ENCODE results near the gene VSTM1. TPM values are rescaled to one million over a fixed set of nuclear protein-coding genes. Genes with fewer than 3 reads are reported as not detected.

The VSTM1 gene
- total RNA-seq, 4 donors from 2014 or later, result not detected

DNA sequence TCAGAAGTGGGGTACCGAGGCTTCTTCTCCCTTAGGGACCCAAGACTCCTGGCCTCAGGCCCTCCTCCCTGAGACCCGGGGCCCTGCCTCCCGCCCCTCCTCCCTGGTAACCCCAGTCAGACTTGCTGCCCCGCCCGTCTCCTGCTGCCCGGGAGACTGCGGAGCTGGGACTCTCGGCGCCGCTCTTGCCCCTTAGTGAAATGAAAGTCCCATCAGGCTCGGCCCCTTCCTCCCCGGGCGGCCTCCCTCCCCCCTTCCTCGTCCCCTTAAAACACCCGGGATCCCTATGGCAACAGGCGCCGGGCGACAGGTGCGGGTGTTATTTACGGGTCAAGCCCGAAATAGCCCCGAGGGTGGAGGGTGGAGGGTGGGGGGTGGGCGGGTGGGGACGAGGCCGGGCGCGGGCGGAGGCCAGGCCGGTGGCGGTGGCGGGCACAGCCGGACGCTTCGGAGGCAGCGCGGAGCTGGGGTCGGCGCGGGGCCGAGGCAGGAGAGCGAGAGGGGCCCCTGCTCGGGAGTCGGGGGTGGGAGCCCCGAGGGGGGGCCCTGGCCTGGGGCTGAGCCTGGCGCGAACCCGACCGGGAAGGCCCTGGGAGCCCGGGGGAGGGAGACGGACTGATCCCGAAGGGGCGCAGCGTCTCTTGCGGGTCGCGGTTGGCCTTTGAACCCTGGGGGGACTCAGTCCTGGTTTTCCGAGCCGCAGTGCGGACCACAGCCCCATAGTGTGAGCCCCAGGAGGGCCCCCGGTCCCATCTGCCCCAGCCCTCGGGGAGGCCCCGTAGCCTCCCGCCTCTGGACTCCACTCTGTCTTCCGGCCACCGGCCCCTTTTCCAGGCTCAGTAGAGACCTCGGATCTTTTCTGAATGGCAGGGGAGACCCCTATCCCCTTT, 72.2 kb downstream of the VSTM1 start, which contains the start of gene CACNG6:
TSS of gene CACNG6 (plus strand) at position 414 of the 890 bp plus-strand sequence. CDS start 1,241 bp downstream, outside the sequence.
- peaks cover 0 to 6% of the 10 kb centered on the region in 2 donors for H3K27me3 ChIP-seq
- H3K9me3 ChIP-seq, result no peaks in the 10 kb centered on the region
- H3K4me1 ChIP-seq, result peaks cover 0 to 8% (median 0%) of the 10 kb centered on the region in 4 donors
- no peaks in the 10 kb centered on the region for H3K36me3 ChIP-seq
- TF ChIP-seq POLR2A (IDR thresholded peaks at IDR 0.05), result no peak
- TF ChIP-seq, protein P1, sequence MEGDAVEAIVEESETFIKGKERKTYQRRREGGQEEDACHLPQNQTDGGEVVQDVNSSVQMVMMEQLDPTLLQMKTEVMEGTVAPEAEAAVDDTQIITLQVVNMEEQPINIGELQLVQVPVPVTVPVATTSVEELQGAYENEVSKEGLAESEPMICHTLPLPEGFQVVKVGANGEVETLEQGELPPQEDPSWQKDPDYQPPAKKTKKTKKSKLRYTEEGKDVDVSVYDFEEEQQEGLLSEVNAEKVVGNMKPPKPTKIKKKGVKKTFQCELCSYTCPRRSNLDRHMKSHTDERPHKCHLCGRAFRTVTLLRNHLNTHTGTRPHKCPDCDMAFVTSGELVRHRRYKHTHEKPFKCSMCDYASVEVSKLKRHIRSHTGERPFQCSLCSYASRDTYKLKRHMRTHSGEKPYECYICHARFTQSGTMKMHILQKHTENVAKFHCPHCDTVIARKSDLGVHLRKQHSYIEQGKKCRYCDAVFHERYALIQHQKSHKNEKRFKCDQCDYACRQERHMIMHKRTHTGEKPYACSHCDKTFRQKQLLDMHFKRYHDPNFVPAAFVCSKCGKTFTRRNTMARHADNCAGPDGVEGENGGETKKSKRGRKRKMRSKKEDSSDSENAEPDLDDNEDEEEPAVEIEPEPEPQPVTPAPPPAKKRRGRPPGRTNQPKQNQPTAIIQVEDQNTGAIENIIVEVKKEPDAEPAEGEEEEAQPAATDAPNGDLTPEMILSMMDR (IDR thresholded peaks at IDR 0.05), result no peak
- H3K4me3 ChIP-seq, result peak within 1 kb of the TSS in 2 of 4 donors; percentile 24 to 44
- no peak for DNase-seq
- H3K27ac ChIP-seq, result no peak within 1 kb of the TSS

Small RNA genes lying within 50 kb of the gene (small RNA-seq; reads per million reads assigned to genes)
- 0 reads per million in 2 donors for gene AC012314.20

Other genes starting within 250 kb of the VSTM1 start
- gene NLRP12, start 239.6 kb downstream of the VSTM1 start, total RNA-seq, result under 1 TPM in 1 of 4 donors, not detected in 3; 0.67 TPM
- 10 to 100 TPM; 11.4 to 52.8 (median 32.5) TPM for gene MYADM, start 196.0 kb downstream of the VSTM1 start, total RNA-seq
- 1 to 10 TPM in 1 of 4 donors, under 1 TPM in 1, not detected in 2; 0.47 to 2.5 TPM for gene PRKCG, start 181.7 kb downstream of the VSTM1 start, total RNA-seq
- gene CACNG7, start 154.6 kb downstream of the VSTM1 start, total RNA-seq, result not detected
- not detected for gene CACNG8, start 101.0 kb downstream of the VSTM1 start, total RNA-seq
- not detected for gene CACNG6, start 72.3 kb downstream of the VSTM1 start, total RNA-seq
- not detected for gene TARM1, start 17.5 kb upstream of the VSTM1 start, total RNA-seq
- gene OSCAR, start 36.9 kb upstream of the VSTM1 start, total RNA-seq, result 1 to 10 TPM in 1 of 4 donors, under 1 TPM in 1, not detected in 2; 0.70 to 1.7 TPM
- gene NDUFA3, start 39.0 kb upstream of the VSTM1 start, total RNA-seq, result 100 to 1,000 TPM in 1 of 4 donors, 10 to 100 TPM in 3; 40.6 to 156 (median 45.7) TPM
- 10 to 100 TPM in 2 of 4 donors, 1 to 10 TPM in 2; 9.3 to 15.7 (median 10.6) TPM for gene TFPT, start 51.8 kb upstream of the VSTM1 start, total RNA-seq
- 10 to 100 TPM; 23.3 to 75.1 (median 41.4) TPM for gene PRPF31, start 51.9 kb upstream of the VSTM1 start, total RNA-seq
- 10 to 100 TPM; 26.1 to 99.9 (median 38.9) TPM for gene CNOT3, start 73.9 kb upstream of the VSTM1 start, total RNA-seq
- gene LENG1, start 95.8 kb upstream of the VSTM1 start, total RNA-seq, result 10 to 100 TPM in 2 of 4 donors, 1 to 10 TPM in 2; 2.9 to 28.9 (median 6.8) TPM
- gene TMC4, start 109.3 kb upstream of the VSTM1 start, total RNA-seq, result 100 to 1,000 TPM in 3 of 4 donors, 10 to 100 TPM in 1; 38.0 to 281 (median 232) TPM
- 100 to 1,000 TPM in 3 of 4 donors, 10 to 100 TPM in 1; 85.8 to 370 (median 245) TPM for gene MBOAT7, start 125.7 kb upstream of the VSTM1 start, total RNA-seq
- gene TSEN34, start 127.4 kb upstream of the VSTM1 start, total RNA-seq, result 10 to 100 TPM; 29.7 to 50.4 (median 42.2) TPM
- gene RPS9, start 137.0 kb upstream of the VSTM1 start, total RNA-seq, result 1,000 to 10,000 TPM in 2 of 4 donors, 100 to 1,000 TPM in 2; 712 to 1,604 (median 941) TPM
- 10 to 100 TPM in 1 of 4 donors, 1 to 10 TPM in 2, not detected in 1; 3.1 to 16.5 (median 5.6) TPM for gene LILRB3, start 159.1 kb upstream of the VSTM1 start, total RNA-seq
- 1 to 10 TPM in 2 of 4 donors, not detected in 2; 1.1 to 1.5 TPM for gene LILRA6, start 178.9 kb upstream of the VSTM1 start, total RNA-seq
- 10 to 100 TPM in 2 of 4 donors, 1 to 10 TPM in 2; 6.1 to 17.6 (median 9.7) TPM for gene LILRB5, start 193.4 kb upstream of the VSTM1 start, total RNA-seq
- gene LILRB2, start 217.2 kb upstream of the VSTM1 start, total RNA-seq, result 10 to 100 TPM in 1 of 4 donors, 1 to 10 TPM in 1, under 1 TPM in 2; 0.53 to 11.6 (median 1.6) TPM
- 1 to 10 TPM in 2 of 4 donors, not detected in 2; 1.9 to 4.1 TPM for gene LILRA5, start 249.3 kb upstream of the VSTM1 start, total RNA-seq

Measured in Peyer's patch (tissue), 4 donors.